Stimulated activated CD4-positive, alpha-beta T cell treated with anti-CD3 and anti-CD28 coated beads, Interleukin-1b, Interleukin-23, amount 100 ng/mL, for 4 hours (primary cell): ENCODE measurements around the gene TFF2.

Experiments
- DNase-seq, 2 donors: peaks; one replicate each; pipeline ENCODE4 v3.0.0-alpha.2; 2020; ENCODE audit warnings: low read depth in 2 of 2

TFF2 gene

GRCh38 chr21:42346866-42347600 is 3.8 kb downstream of the TFF2 start:
- no peak for DNase-seq

DNA sequence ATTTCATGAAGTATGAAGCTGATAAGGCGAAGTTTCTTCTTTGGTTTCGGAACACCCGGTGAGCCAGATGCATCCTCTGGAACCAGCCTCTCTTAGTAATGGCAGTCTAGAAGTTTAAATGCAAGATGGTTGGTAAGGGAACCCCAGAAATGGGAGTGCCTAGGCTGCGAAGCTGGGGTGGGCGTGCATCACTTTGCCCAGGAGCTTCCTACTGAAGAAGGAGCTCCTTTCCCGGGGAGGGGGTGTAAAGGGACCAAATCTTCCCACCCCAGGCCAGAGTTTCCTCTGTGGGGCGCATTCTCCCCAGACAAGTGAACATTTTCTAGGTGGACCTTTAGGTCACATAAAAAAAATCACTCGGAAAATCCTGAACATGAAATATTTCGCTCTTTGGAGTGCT is 4.4 kb downstream of the TFF2 start:
- no peak for DNase-seq

DNA sequence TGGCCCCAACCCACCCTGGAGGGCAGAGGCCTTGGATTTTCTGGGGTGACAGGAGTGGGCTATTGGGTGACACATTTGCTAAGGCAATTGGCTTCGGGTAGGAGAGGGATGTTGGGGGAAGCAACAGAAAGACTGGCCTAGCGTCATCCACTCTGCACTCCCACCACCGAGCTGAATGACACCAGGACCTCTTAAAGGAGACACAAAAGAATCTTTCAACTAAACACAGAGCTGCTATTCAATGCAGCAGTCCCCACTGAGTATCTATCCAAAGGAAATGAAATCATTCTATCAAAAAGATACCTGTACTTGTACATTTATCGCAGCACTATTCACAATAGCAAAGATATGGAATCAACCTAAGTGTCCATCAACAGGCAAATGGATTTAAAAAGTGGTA is 6.2 kb downstream of the TFF2 start:
- no peak for DNase-seq

DNA sequence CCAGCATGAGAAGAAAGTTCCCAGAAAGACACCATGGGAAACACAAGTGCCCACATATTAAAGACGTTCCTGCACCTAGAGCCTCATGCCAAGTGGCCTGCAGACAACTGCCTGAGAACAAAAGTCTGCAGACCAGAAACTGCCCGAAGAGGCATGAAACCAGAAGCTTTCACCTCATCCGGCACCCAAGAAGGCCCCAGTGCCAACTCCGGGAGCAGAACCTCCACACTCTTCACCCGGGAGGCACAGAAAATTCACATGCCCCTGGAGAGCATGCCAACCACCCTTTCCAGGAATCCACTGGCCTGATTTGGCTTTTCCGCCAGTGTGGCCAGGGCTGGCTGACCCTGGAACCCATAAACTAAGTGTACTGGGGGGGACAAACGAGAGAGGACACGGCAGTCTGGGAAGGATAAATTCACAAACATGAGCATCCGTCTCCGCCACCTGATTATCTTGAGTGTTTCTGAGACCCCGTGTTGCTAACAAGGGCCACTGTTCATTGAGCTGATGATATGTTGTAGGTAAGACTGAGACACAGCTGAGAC is 6.8 kb downstream of the TFF2 start:
- DNase-seq, result no peak

DNA sequence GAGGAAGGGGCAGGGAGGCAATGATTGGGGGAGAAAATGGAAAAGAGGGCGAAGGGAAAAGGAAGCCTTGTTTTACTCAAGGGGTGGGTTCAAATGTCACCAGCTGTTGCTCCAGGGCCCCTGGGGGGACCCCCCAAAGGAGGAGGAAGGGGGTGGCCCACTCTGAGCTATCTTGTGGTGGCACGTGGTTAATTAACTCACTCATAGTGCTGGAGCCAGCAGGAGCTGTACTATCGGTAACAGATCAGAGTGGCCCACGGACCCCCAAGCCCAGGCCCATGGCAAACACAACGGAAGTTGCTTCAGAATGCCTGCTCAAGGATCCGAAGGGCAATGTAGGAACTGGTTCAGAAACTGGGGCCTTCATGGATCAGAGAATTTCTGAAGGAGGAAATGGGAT is 7.2 kb downstream of the TFF2 start:
- no peak for DNase-seq

DNA sequence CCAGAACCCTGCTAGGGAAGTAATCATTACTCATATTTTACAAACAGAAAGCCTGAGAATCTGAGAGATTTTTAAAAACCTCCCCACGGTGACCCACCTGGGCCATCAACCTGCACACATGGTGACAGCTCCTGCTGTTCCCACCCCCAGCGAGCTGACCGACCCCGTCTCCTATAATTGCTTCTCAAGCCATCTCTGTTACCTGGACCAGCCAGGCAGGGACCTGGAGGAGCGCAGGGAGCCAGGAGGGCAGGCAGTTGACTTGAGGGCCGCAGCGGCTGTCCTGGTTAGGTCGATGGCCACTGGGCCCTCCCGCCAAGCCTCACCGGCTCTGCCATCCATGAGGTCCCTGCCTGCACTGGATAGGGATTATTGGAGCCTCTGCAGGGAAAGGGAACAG is 7.7 kb downstream of the TFF2 start:
- no peak for DNase-seq

GRCh38 chr21:42341776-42342542 is 8.8 kb downstream of the TFF2 start:
- no peak for DNase-seq

DNA sequence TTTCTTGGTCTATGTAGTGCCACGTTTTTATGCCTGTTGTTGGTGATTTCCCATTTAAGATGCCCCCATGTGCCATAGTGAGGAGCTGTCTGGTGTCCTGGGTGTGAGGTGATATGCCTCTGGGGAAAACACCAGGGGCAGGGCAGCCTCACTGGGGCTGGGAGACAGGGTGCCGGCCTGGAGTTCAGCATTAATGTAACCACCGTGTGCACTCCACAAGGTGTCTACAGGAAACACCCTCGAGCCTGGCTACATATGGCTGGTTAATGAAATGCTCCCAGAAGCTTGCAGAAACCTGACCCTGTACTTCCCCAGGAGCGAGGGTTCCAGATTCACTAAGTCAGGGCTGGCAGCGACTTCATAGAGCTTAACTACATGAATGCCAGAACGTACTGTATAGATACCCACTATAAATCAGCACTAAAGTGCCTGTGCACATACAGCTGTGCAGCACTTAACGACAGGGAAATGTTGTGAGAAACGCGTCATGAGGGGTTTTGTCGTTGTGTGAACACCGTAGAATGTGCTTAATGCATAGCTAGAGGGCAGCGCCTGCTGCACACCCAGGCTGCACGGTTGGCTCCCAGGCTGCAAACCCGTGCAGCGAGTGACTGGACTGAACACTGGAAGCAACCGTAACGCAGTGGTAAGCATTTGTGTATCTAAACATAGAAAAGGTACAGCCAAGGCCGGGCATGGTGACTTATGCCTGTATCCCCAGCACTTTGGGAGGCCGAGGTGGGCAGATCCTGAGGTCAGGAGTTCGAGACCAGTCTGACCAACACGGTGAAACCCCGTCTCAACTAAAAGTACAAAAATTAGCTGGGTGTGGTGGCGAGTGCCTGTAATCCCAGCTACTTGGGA is 10.4 kb downstream of the TFF2 start:
- no peak for DNase-seq

DNA sequence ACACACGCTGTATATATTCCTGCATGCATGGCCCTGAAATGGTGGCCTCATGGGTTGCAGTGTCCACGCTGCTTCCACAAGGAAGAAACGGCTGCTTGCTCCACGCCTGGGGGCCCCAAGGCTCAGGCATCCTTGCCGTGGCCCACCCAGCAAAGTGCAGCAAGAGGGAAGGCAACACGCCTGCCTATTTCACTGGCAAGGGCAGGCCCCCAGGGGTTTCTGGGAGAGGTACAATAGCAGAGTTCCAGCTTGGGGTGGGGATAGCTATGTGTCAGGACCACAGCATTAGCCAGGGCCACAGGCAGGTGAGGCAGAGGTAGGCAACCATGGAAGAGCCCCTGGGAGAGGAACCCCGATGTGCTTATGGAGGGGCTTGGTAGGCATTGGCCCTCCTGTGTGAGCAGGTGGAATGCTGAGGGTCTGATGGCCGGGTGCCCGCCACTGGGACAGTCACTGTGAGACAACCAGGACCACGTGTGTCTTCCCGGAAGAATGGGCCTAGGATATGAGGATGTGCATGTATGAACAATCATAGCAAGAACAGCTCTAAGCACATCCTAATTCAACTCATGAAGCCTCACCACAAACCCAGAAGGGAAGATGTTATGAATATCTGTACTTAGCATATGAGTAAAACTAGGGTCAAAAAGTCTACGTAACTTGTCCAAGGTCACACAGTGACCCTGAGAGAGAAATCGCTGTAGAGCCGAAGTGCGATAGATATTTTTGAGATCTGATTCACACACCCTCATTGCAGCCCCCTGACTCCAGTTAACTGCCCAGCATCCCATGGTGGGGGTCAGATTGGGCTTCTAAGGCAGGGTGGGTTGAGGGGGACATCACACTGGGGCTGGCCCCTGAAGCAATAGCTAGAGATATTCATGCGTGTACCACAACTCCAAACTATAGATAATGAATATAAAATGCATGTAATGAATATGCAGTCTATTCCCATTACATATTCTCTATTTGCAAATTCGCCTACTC is 11.8 kb downstream of the TFF2 start:
- no peak for DNase-seq

- peak; percentile 75 to 76 for DNase-seq
Observed at GRCh38 chr21:42337830-42338728, 12.7 kb downstream of the TFF2 start.

GRCh38 chr21:42337276-42337675 is 13.5 kb downstream of the TFF2 start:
- DNase-seq, result no peak

- no peak for DNase-seq
Observed at GRCh38 chr21:42336054-42336453, 14.7 kb downstream of the TFF2 start.

DNA sequence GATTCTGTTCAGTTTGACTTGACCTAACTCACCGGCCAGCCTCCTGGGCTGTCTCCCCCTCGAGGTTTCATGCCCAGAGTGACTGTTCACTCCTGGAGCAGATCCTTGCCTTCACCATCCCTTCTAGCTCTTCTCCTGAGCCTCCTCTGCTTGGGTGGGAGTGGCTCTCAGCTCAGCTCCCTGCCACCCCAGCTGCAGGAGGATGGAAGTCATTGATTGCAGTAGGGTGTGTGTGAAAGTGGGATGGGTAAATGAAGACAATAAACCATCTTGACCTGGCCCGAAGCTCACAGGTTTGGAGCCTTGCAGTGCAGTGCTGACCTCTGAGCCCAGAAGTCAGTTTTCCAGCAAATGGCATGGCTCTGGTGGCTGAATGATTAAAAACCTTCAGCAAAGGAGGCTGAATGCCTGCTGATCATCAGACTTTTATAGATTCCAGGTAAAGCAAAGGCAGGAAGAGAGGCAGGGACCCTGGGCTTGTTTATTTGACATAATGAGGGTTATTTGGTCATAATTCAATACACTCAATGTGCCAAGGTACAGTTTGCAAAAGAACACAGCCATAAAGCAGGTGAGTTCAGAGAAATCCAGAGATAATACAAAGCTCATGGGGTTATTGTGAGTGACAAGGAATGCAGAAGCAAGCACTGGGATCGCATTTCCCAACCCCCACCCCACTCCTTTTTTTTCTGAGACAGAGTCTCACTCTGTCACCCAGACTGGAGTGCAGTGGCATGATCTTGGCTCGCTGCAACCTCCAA is 18.1 kb downstream of the TFF2 start:
- no peak for DNase-seq

- no peak for DNase-seq
Observed at GRCh38 chr21:42331660-42332059, 19.1 kb downstream of the TFF2 start.

DNA sequence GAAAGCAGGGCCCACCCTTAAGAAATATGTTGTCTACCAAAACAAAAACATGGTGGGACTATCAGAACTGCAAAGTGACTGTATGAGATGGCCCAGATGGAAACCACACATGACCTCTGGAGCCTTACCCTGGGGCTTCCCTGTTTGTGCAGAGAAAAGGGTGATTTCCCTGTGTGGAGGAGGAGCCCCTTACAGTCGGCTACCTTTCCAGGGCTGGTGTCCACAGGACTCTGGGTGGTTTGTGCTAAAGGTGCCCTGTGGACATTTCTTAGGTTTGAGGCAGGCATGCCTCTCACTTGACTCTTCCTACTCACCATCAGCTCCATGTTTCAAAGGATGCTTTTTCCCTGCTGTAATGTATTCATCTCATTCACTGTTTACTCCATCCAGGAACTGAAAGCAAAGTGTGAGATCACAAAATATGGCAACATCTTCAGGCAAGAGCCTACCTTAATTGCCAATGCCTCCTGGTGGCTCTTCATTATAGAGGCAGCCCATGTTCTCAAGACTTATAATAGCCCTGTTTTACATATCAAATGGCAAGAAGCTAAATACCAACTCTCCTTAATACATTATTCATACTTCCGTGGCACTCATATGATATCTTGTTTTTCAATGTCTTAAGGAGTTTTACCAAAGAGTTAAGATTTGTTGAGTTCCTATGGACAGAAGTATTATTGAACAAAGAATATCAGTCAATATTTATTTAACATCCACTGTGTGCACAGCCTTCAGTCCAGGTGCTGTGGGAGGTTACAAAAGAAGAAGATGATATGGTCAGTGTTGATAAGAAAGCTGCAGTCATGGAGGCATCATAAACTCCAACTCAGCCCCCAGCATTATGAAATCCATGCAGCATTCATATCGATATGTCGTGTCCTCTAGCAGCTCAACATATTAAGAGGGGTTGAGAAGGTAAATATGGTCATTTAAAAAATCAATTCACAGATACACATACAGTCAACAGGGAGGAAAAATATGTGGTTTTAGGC is 20.1 kb downstream of the TFF2 start:
- no peak for DNase-seq

DNA sequence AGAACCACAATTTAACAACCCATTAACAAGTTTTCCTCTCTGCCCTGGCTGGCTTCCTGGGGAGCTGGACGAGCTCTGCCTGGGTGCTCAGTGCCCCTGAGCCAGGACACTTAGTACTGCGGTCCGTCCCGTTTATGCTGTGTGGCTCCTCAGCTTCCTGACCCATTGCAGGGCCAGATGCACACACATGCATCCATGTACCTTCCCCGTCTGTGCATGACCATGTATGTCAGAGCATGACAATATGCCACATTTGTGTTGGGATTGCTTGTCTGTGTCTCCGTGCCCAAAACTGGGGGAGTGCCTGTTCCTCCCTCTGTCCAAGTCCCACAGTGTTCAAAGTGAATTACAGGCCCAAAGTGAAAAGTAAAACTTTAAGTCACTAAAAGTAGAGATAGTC is 25.9 kb downstream of the TFF2 start:
- no peak for DNase-seq

- no peak for DNase-seq
Observed at GRCh38 chr21:42321845-42322244, 28.9 kb downstream of the TFF2 start.

GRCh38 chr21:42321231-42321630 is 29.6 kb downstream of the TFF2 start:
- no peak for DNase-seq
